Caco-2 (cell line): ENCODE data around the gene ZNF385C. TPM values are rescaled to one million over a fixed set of nuclear protein-coding genes. Genes with fewer than 3 reads are reported as not detected.

ENCODE experiments used
- BruUV-seq: library from RNA; stranded (reverse); fragments of 400-500 nt; replicated peaks from 2 replicates; lab custom pipeline; 2021; lab: Mats Ljungman, UMichigan
- CTCF ChIA-PET: fragments of 300-600 bp; sonication (Branson Sonifier 250); formaldehyde crosslinking; loops from one replicate; lab custom pipeline; 2022; ENCODE audit warnings: antibody characterized with exemption; lab: Charles Lee
- POLR2A ChIA-PET: fragments of 300-600 bp; sonication (Branson Sonifier 250); formaldehyde crosslinking; loops from one replicate; lab custom pipeline; 2022; ENCODE audit warnings: antibody characterized with exemption; lab: Charles Lee
- DNase-seq, 2 experiments: peaks; one replicate each; pipeline versions ENCODE4 v3.0.0 to v3.0.0-alpha.2; 2020 to 2022
- H3K27me3 ChIP-seq: replicated peaks from 2 replicates; pipeline ENCODE4 v1.6.0; 2011; ENCODE audit warnings: low read length; ENCODE audit not compliant: control insufficient read depth, insufficient read depth
- H3K36me3 ChIP-seq: 2 replicates; pipeline ENCODE4 v1.5.1; 2011; ENCODE audit warnings: low read length; ENCODE audit not compliant: control insufficient read depth, insufficient read depth
- H3K4me1 ChIP-seq: fragments of 250-450 bp; sonication (Bioruptor Pico); 2 replicates; pipeline ENCODE4 v1.5.1; 2020; ENCODE audit warnings: mild to moderate bottlenecking
- H3K4me3 ChIP-seq: 2 replicates; pipeline ENCODE4 v1.5.1; 2011; ENCODE audit warnings: low read depth, mild to moderate bottlenecking, control low read depth, low read length
- H3K9me3 ChIP-seq: fragments of 250-450 bp; sonication (Bioruptor Pico); 2 replicates; pipeline ENCODE4 v1.5.1; 2020; ENCODE audit warnings: mild to moderate bottlenecking, moderate library complexity
- H3K27ac Mint-ChIP-seq: one replicate; pipeline ENCODE4 v1.8.0; 2022; ENCODE audit warnings: mixed read lengths; ENCODE audit not compliant: unreplicated experiment
- H3K27me3 Mint-ChIP-seq: one replicate; pipeline ENCODE4 v1.8.0; 2022; ENCODE audit warnings: mixed read lengths; ENCODE audit not compliant: insufficient read depth, unreplicated experiment
- H3K36me3 Mint-ChIP-seq: one replicate; pipeline ENCODE4 v1.8.0; 2022; ENCODE audit warnings: mild to moderate bottlenecking, mixed read lengths; ENCODE audit not compliant: insufficient read depth, unreplicated experiment
- H3K4me1 Mint-ChIP-seq: one replicate; pipeline ENCODE4 v1.8.0; 2022; ENCODE audit warnings: low read depth, mixed read lengths; ENCODE audit not compliant: unreplicated experiment
- H3K4me3 Mint-ChIP-seq: one replicate; pipeline ENCODE4 v1.8.0; 2022; ENCODE audit warnings: mild to moderate bottlenecking, moderate library complexity, mixed read lengths; ENCODE audit not compliant: unreplicated experiment
- H3K9me3 Mint-ChIP-seq: one replicate; pipeline ENCODE4 v1.8.0; 2022; ENCODE audit warnings: mixed read lengths; ENCODE audit not compliant: unreplicated experiment
- CTCF ChIP-seq, 2 experiments: fragments of 200-600 bp in 1 of 2; IDR thresholded peaks; 1 replicate in 1 of 2; 2 replicates in 1 of 2; pipeline versions ENCODE4 v1.5.1 to v1.8.0; 2011 to 2022; ENCODE audit warnings: antibody characterized with exemption in 1 of 2, control low read depth in 1 of 2, inconsistent platforms in 1 of 2, low read depth in 1 of 2, low read length in 1 of 2, mild to moderate bottlenecking in 1 of 2, moderate library complexity in 1 of 2; ENCODE audit not compliant: insufficient read depth in 1 of 2, severe bottlenecking in 1 of 2, unreplicated experiment in 1 of 2
- intact Hi-C: fragments of 100-400 bp; cut with micrococcal nuclease; formaldehyde crosslinking; loops from one replicate; pipeline ENCODE4 v1.10.0; 2022; ENCODE audit not compliant: unreplicated experiment
- total RNA-seq: library from RNA; stranded (reverse); gene quantifications from 2 replicates; pipeline ENCODE4 v1.2.3, GENCODE V29; 2022

ZNF385C gene
- total RNA-seq, 1 experiment from 2014 or later, result 1.5 TPM

GRCh38 chr17:41988418-41988817 lies 109.9 kb downstream of the ZNF385C start:
- ChIA-PET POLR2A (interaction anchor here (0.5 kb wide), 1 partner anchor 56 kb away, joined by 3 read pairs; no protein-coding TSS in a partner anchor), CTCF (no interaction called here)
- Mint-ChIP-seq H3K9me3 (no peaks in the 10 kb centered on the region), H3K4me1 (peaks cover 28% of the 10 kb centered on the region), H3K4me3 (no peak overlapping the region), H3K36me3 (peaks cover 100% of the 10 kb centered on the region), H3K27me3 (no peaks in the 10 kb centered on the region), H3K27ac (peak overlapping the region; percentile 58)
- H3K36me3 ChIP-seq, result peaks cover 13% of the 10 kb centered on the region
- H3K4me1 ChIP-seq, result peaks cover 31% of the 10 kb centered on the region
- intact Hi-C loops, result no loop called here
- no peaks in the 10 kb centered on the region for H3K9me3 ChIP-seq
- BruUV-seq, result no TSS peak
- no peak for TF ChIP-seq CTCF (IDR thresholded peaks at IDR 0.05; ENCODE audit: insufficient read depth in 1 of 2, low read depth in 1 of 2, low read length in 1 of 2, severe bottlenecking in 1 of 2, unreplicated experiment in 1 of 2)
- no peaks in the 10 kb centered on the region for H3K27me3 ChIP-seq
- no peak for DNase-seq
- H3K4me3 ChIP-seq, result no peak overlapping the region

- Histone ChIP-seq H3K4me1 (peaks cover 31% of the 10 kb centered on the region), H3K27me3 (no peaks in the 10 kb centered on the region), H3K4me3 (no peak overlapping the region), H3K9me3 (no peaks in the 10 kb centered on the region), H3K36me3 (peaks cover 13% of the 10 kb centered on the region)
- Mint-ChIP-seq H3K9me3 (no peaks in the 10 kb centered on the region), H3K27ac (no peak overlapping the region), H3K4me1 (peaks cover 28% of the 10 kb centered on the region), H3K27me3 (no peaks in the 10 kb centered on the region), H3K36me3 (peaks cover 100% of the 10 kb centered on the region), H3K4me3 (no peak overlapping the region)
- POLR2A ChIA-PET, result no interaction called here
- CTCF ChIA-PET, result no interaction called here
- BruUV-seq, result no TSS peak
- intact Hi-C loops, result no loop called here
- no peak for DNase-seq
- TF ChIP-seq CTCF (IDR thresholded peaks at IDR 0.05; ENCODE audit: insufficient read depth in 1 of 2, low read depth in 1 of 2, low read length in 1 of 2, severe bottlenecking in 1 of 2, unreplicated experiment in 1 of 2), result no peak
These were observed 110.6 kb downstream of the ZNF385C start for GRCh38 chr17:41987642-41988041.

- Mint-ChIP-seq H3K36me3 (peaks cover 100% of the 10 kb centered on the region), H3K27me3 (no peaks in the 10 kb centered on the region), H3K27ac (no peak overlapping the region), H3K4me1 (peaks cover 27% of the 10 kb centered on the region), H3K4me3 (no peak overlapping the region), H3K9me3 (no peaks in the 10 kb centered on the region)
- BruUV-seq, result no TSS peak
- H3K4me3 ChIP-seq, result no peak overlapping the region
- no peaks in the 10 kb centered on the region for H3K9me3 ChIP-seq
- peaks cover 31% of the 10 kb centered on the region for H3K4me1 ChIP-seq
- no peak for TF ChIP-seq CTCF (IDR thresholded peaks at IDR 0.05; ENCODE audit: insufficient read depth in 1 of 2, low read depth in 1 of 2, low read length in 1 of 2, severe bottlenecking in 1 of 2, unreplicated experiment in 1 of 2)
- peaks cover 13% of the 10 kb centered on the region for H3K36me3 ChIP-seq
- DNase-seq, result no peak
- CTCF ChIA-PET, result no interaction called here
- intact Hi-C loops, result no loop called here
- H3K27me3 ChIP-seq, result no peaks in the 10 kb centered on the region
- POLR2A ChIA-PET, result no interaction called here
These were observed 111.6 kb downstream of the ZNF385C start for GRCh38 chr17:41986634-41987033.
